ENCODE results near the gene SRRM4. TPM values are rescaled to one million over a fixed set of nuclear protein-coding genes. Genes with fewer than 3 reads are reported as not detected.

The SRRM4 gene
- total RNA-seq, 3 donors from 2014 or later = 0.32 TPM; not detected in 2

- Histone ChIP-seq H3K9me3 (no peaks in the 10 kb centered on the region), H3K4me3 (no peak within 1 kb of the TSS), H3K36me3 (ENCODE audit: low read depth) (no peaks in the 10 kb centered on the region), H3K4me1 (ENCODE audit: low read depth) (peaks cover 2% of the 10 kb centered on the region)
- TF ChIP-seq, protein P1, sequence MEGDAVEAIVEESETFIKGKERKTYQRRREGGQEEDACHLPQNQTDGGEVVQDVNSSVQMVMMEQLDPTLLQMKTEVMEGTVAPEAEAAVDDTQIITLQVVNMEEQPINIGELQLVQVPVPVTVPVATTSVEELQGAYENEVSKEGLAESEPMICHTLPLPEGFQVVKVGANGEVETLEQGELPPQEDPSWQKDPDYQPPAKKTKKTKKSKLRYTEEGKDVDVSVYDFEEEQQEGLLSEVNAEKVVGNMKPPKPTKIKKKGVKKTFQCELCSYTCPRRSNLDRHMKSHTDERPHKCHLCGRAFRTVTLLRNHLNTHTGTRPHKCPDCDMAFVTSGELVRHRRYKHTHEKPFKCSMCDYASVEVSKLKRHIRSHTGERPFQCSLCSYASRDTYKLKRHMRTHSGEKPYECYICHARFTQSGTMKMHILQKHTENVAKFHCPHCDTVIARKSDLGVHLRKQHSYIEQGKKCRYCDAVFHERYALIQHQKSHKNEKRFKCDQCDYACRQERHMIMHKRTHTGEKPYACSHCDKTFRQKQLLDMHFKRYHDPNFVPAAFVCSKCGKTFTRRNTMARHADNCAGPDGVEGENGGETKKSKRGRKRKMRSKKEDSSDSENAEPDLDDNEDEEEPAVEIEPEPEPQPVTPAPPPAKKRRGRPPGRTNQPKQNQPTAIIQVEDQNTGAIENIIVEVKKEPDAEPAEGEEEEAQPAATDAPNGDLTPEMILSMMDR (IDR thresholded peaks at IDR 0.05) = no peak
- peak; percentile 55 to 82 (median 68) for DNase-seq
- peak; percentile 75 for ATAC-seq
- intact Hi-C loops (cut with DNase I, micrococcal nuclease) = no loop called here
These were observed 197.4 kb downstream of the SRRM4 start, which contains the start of gene HSPB8 for GRCh38 chr12:119178544-119179334. Gene HSPB8 (plus strand): TSS chr12:119178931. CDS start chr12:119179313, 382 bp downstream.

DNA sequence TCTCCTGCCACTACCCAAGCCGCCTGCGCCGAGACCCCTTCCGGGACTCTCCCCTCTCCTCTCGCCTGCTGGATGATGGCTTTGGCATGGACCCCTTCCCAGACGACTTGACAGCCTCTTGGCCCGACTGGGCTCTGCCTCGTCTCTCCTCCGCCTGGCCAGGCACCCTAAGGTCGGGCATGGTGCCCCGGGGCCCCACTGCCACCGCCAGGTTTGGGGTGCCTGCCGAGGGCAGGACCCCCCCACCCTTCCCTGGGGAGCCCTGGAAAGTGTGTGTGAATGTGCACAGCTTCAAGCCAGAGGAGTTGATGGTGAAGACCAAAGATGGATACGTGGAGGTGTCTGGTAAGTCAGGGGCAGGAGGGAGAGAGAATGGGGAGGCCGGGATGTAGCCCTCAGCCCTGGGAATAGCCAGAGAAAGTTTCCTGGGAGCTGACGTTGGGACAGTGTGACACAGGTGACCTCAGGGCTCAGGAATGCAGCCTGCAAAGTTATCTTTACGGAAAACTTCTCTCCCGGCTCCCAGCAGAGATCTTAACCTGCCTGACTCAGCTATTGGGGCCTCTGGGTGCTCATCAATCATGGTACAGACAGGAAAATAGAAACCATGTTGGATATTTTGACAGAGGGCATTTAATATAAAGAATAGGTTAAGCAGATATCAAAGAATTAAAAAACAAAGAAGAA lies 198.1 kb downstream of the SRRM4 start:
- TF ChIP-seq, protein P1 (IDR thresholded peaks at IDR 0.05) = no peak
- Histone ChIP-seq H3K36me3 (ENCODE audit: low read depth) (no peaks in the 10 kb centered on the region), H3K4me3 (no peak overlapping the region), H3K9me3 (no peaks in the 10 kb centered on the region), H3K4me1 (ENCODE audit: low read depth) (peaks cover 2% of the 10 kb centered on the region)
- no peak for ATAC-seq
- DNase-seq = peak in 1 of 3 donors; percentile 52
- intact Hi-C loops (cut with DNase I, micrococcal nuclease) = no loop called here

DNA sequence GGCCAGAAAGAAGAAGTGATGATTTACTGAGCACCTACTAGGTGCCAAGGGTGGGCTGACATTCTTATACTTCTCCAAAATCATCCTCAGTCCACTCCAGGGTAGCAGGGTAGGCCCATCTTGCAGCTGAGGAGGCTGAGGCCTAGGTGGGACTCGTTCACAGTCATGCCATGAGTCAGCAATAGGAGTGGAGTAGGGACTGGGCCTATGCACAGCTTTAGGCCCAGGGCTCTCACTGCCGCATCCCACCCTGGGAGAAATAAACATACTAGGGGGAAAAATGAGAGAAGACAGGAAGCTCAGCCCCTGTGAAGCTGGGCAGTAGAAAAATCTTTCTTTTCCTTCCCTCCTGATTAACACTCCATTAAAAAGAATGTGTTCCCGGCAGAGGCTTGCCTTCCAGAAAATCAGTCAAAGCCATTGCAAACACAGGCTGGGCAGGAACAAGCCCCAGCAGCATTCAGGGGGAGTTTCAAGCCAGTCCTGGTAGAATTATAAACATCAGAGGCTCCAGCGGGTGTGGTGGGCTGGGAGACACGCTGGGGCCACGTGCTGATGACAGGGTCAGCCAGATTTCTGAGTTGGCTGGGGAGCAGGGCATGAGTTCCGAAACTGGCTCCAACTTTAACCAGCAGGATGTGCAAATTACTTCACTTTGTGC lies 199.2 kb downstream of the SRRM4 start:
- ATAC-seq = peak; percentile 13
- no peaks in the 10 kb centered on the region for H3K36me3 ChIP-seq (ENCODE audit: low read depth)
- intact Hi-C loops (cut with DNase I, micrococcal nuclease) = no loop called here
- peak in 2 of 3 donors; percentile 18 to 54 for DNase-seq
- H3K4me1 ChIP-seq (ENCODE audit: low read depth) = peaks cover 2% of the 10 kb centered on the region
- H3K9me3 ChIP-seq = no peaks in the 10 kb centered on the region
- no peak overlapping the region for H3K4me3 ChIP-seq
- TF ChIP-seq, protein P1 (IDR thresholded peaks at IDR 0.05) = no peak

DNA sequence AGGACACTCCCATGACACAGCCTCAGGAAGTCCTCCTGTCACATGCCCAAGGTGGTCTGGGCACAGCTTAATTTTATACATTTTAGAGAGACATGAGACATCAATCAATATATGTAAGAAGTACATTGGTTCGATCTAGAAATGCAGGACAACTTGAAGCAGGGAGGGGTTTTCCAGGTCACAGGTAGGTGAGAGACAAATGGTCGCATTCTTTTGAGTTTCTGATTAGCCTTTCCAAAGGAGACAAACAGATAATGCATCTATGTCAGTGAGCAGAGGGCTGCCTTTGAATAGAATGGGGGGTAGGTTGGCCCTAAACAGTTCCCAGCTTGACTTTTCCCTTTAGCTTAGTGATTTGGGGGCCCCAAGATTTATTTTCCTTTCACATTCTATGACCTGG lies 199.9 kb downstream of the SRRM4 start:
- DNase-seq (no peak), ATAC-seq (no peak)
- intact Hi-C loops (cut with DNase I, micrococcal nuclease) = no loop called here
- TF ChIP-seq, protein P1 (IDR thresholded peaks at IDR 0.05) = no peak
- Histone ChIP-seq H3K9me3 (no peaks in the 10 kb centered on the region), H3K4me3 (no peak overlapping the region), H3K4me1 (ENCODE audit: low read depth) (peaks cover 2% of the 10 kb centered on the region), H3K36me3 (ENCODE audit: low read depth) (no peaks in the 10 kb centered on the region)

DNA sequence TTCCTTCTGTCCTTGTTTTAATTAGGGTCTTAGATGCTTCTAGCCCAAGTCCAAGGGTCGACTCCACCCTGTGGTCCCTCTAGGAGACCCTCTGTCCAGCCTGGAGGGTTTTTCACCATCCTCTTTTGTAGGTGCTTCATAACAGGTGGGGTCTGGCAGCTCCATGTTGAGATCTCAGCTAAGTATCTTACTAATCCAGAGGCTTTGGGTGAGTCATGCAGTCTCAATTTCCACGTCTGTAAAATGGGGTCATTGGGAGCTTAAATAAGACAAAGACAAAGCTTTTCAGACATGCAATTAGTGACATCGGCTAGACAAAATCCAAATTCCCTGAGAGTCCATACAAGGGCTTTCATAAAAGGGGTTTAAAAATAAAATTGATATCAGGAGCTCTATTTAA lies 200.6 kb downstream of the SRRM4 start:
- Histone ChIP-seq H3K36me3 (ENCODE audit: low read depth) (no peaks in the 10 kb centered on the region), H3K4me3 (no peak overlapping the region), H3K4me1 (ENCODE audit: low read depth) (peaks cover 2% of the 10 kb centered on the region), H3K9me3 (no peaks in the 10 kb centered on the region)
- ATAC-seq (no peak), DNase-seq (no peak)
- TF ChIP-seq, protein P1 (IDR thresholded peaks at IDR 0.05) = no peak
- intact Hi-C loops (cut with DNase I, micrococcal nuclease) = no loop called here
